Astrocyte (in vitro differentiated cells and primary cell): Measurements from ENCODE around the gene LUZP2.

ENCODE experiments used
- EZH2 ChIP-seq: IDR thresholded peaks from 2 replicates; pipeline ENCODE4 v1.6.1; 2012; ENCODE audit warnings: mild to moderate bottlenecking, low read length, inconsistent platforms; ENCODE audit not compliant: insufficient read depth
- TF ChIP-seq, protein P1 (sequence below): IDR thresholded peaks from 2 replicates; pipeline ENCODE4 v1.5.1; 2011; ENCODE audit warnings: low read depth, mild to moderate bottlenecking, inconsistent platforms, low read length, moderate library complexity; ENCODE audit not compliant: insufficient read depth

GRCh38 chr11:24609192-24610119, 112.6 kb downstream of the LUZP2 start:
- no peak for TF ChIP-seq EZH2
- TF ChIP-seq, protein P1, sequence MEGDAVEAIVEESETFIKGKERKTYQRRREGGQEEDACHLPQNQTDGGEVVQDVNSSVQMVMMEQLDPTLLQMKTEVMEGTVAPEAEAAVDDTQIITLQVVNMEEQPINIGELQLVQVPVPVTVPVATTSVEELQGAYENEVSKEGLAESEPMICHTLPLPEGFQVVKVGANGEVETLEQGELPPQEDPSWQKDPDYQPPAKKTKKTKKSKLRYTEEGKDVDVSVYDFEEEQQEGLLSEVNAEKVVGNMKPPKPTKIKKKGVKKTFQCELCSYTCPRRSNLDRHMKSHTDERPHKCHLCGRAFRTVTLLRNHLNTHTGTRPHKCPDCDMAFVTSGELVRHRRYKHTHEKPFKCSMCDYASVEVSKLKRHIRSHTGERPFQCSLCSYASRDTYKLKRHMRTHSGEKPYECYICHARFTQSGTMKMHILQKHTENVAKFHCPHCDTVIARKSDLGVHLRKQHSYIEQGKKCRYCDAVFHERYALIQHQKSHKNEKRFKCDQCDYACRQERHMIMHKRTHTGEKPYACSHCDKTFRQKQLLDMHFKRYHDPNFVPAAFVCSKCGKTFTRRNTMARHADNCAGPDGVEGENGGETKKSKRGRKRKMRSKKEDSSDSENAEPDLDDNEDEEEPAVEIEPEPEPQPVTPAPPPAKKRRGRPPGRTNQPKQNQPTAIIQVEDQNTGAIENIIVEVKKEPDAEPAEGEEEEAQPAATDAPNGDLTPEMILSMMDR: no peak
